Activated T-cell treated with anti-CD3 and anti-CD28 coated beads, Interleukin-2, amount 50 U/mL, for 48 hours (primary cell): ENCODE results near the gene CDC42EP4.

Source experiments
- DNase-seq, 2 experiments: peaks; one replicate each; pipeline ENCODE4 v3.0.0-alpha.2; 2020

CDC42EP4 gene, protein sequence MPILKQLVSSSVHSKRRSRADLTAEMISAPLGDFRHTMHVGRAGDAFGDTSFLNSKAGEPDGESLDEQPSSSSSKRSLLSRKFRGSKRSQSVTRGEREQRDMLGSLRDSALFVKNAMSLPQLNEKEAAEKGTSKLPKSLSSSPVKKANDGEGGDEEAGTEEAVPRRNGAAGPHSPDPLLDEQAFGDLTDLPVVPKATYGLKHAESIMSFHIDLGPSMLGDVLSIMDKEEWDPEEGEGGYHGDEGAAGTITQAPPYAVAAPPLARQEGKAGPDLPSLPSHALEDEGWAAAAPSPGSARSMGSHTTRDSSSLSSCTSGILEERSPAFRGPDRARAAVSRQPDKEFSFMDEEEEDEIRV

DNA sequence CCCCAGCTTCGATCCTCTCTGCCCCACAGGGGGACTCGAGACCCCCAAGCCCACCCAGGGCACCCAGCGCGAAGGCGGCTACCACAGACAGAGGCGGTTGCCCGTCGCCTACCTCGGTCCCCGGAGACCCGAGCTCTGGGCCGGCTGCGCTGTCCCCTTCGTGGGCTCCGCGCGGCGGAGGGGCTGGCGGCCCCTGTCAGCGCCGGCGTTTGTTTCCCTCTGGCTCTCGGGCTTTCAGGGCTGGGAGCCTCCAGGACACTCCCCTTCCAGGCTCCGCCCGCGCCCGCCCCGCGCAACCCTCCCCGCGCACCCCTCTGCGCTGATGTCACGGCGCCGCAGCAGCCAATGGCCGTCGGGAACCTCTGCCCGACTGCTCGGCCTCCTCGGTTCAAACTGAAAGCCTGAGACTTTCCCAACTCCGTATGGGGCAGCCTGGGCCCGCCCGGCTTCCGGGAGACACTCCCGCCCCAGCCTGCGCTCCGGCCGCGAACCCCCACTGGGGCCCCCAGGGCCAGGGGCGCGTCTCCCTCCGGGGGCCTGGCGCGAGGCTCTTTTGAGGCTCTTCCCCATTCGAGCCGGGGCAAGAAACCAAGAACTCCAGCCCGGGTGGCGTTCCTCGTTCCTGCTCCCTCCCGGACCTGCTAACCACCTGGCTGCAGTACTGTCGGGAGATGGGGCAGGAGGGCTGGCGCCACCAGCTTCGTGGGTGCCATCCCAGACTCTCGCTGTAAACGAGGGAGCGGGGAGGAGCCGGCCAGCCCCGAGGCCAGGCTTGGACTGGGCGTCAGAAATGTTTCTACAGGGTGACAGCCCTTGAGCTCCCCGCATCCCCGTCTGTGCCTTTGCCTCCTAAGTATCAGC is at the start of gene CDC42EP4:
Gene CDC42EP4, minus strand, starts transcription at position 221 of the 861 bp plus-strand sequence. CDS start 25,501 bp downstream, outside the sequence.
- peak; percentile 88 to 93 for DNase-seq

DNA sequence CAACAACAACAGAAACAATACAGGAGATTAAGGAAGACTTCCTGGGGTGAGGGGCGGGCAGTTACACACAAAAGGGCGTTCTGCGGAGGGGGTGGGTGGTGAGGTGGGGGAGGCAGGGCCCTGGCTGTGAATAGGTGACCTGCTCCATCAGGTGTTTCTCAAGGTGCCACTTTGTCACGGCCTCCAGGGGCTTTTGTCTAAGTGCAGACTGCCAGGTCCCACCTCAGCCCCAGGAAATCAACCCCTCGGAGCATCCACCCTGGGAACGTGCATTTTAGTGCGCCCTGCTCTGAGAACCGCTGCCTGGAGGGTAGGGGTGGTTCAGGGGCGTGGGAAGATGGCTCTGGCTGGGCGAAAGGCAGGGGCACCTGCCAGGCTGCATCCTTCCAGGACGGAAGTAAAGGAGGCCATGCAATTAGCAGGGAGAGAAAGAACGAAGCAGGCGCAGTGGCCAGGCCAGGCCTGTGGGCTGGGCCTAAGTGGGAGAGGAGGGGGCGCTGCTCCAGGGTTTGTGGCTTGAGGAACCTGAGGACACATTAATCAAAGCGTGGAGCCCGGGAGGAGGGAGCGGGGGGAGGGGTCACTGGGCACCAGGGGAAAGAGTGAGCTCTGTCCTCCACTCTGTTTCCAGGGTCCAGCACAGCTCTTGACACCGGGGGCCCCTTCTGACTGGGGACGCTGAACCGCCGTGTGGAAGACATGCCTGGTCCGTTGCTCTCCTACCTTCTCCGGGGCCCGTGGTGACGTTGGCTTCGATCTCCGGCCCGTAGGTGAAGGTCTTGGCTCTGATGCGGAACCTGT is 49.4 kb upstream of the CDC42EP4 start:
- DNase-seq: no peak

DNA sequence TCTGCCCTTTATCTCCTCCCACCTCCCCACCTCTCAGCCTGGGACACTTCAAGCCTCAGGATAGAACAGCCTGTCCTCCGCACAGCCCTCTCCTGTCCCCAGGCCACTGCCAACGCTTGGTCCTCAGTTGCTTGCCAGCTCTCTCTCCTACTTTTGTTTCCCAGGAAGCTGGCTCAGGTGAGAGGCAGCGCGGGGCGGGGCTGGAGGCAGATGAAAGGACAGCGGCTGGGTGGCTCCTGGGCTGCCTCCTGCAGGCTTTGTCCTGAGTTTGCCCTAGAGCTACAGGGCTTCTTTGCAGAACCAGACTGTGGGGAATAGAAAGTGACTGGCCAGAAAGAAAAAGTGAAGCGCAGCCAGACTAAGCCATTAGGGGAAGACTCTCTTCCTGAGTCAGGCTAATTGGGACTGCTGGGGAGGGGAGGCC is 48.2 kb upstream of the CDC42EP4 start:
- no peak for DNase-seq

DNA sequence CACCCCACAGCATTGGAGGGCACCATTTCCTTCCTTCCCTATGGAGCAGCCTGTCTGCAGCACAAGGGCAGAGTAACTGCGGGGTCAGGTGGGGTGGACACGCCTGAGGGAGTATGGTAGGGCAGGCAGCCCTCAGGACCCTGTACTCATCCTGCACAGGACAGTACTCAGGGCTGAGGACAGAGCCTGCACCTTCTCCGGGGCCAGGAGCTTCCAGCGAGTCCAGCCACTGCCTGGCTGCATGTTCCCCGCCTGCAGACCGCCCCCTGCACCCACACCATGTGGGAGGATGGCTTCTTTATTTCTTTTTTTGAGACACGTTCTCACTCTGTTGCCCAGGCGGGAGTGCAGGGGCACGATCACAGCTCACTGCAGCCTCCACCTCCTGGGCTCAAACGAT is 47.6 kb upstream of the CDC42EP4 start:
- no peak for DNase-seq

DNA sequence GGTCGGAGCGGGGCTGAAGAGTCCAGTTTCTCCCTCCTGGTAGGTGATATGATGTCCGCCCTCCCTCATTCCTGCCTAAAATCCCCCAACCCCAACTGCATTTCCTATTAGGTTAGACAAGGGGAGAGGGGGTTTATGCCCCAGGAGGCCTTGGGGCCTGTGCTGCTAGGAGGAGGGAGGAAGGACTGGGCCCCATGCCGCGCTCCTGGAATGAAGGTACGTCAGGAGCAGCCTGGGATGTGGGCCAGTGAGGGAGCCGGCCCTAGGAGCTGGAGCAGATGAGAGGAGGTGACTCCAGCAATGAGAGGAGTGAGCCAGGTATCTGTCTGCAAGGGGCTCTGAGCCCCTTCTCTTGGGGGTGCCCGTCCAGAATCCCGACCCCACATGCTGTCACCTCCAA is 46.9 kb upstream of the CDC42EP4 start:
- DNase-seq: no peak

DNA sequence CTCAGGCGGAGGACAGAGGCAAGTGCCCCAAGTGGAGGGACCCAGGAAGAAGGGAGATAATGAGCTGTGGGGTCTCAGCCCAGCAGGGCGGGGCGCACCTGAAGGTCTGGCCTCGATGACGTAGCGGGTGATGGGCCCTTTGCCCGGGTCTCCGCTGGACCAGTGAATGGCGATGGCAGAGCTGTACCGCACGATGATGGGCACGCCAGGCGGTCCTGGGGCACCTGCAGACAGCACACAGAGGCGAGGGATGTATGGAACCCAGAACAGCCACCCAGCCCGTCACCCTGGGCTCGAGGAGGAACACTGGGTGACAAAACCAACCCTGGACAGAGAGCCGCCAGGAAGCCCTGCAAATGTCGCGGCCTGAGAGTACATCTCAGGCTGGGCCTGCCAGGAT is 46.2 kb upstream of the CDC42EP4 start:
- DNase-seq: no peak

DNA sequence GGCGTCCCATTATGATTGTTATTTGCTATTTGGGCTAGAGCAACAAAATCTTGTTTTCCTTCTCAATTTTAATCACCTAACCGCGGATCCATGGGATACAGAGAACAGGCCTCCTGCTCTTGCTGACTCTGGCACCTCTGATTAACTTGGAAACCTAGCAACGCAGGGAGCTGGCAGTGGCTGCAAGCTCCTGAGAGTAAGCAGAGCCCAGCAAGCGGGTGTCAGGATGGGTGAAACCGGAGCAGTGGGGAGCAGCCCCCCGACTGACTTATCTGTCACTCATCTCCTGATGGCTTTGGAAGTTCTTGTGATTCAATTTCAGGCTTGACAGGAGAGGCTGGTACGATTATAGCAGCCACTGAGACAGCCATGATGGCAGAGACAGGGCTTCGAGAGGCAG is 45.5 kb upstream of the CDC42EP4 start:
- no peak for DNase-seq

DNA sequence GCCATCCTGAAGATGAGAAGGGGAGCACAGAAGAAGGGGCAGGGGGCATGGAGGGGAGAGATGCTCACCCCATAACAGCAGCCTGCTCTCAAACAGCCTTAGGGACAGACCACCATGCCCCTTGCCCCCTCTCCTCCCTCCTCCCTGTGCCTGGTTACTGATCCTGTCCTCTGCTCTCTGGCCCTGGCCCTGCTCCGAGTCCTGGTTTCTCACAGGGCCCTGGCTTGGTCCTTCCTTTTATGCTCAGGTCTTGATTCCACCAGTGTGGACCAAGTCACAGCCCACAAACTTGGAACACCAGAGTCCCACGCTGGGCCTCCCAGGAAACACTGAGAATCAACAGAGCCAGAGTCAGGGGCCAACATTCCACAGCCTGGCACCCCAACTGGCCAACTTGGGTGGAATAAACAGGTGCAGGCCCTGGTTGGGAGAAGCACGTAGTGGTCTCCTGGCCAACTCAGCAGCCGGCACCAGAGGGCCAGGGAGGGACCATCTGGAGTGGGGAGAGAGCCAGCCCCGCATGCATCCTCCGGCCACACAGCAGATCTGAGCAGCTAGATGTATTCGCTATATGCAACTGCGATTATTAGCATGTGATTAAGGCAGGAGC is 44.9 kb upstream of the CDC42EP4 start:
- DNase-seq: no peak

DNA sequence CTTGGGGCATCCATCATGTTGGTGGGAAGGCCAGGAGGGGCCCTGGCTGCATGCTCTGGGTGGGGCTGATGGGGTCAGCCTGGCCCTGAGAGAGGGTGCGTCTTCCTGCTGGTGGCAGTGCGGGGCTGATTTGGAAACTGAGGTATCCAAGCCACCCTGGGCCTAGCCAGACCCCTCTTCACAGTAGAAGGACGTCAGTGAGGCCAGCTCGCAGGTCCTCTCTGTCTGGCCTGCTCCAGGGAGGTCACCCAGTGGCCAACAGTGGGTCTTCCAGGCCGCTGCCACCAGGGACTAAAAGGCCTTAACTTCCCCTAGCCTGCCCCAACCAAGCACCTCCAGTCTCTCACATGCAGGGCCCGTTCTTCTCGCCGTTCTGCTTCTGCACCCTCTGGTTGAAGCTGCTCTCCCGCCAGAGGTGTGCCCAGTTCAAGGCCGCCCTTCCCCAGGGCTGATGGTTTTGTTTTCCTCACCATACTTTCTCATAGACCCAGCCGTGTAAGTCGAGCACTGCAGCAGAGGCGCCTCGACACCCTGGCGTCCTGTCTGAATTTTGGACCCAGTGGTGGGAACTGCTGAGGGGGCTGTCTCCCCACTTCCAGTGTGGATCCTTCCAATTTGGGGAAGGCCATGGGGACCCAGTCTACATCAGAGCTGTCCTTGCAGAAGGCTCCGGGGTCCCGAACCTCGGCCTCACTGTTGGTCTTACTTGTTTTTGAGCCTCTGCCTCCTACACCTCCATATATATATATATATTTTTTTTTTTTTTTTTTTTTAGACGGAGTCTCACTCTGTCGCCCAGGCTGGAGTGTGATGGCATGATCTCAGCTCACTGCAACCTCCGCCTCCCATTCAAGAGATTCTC is 42.9 kb upstream of the CDC42EP4 start:
- no peak for DNase-seq

DNA sequence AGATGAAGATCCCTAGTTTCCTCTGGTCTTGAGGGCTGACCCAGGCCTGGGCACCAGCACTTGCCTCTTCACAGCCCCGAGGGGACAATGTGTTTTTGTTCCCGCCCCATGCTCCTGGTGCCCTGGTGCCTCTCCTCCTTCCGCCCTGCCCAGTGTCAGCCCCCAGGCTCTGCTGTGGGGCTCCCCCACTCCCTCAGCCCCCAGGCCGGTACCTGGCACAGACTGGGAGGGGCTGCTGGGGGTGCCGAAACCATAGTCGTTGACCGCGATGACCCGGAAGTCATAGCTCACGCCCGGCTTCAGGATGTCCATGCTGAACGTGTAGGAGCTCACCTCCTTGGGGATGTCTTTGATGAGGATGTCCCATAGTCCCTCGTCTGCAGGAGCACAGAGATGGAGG is 40.5 kb upstream of the CDC42EP4 start:
- no peak for DNase-seq

DNA sequence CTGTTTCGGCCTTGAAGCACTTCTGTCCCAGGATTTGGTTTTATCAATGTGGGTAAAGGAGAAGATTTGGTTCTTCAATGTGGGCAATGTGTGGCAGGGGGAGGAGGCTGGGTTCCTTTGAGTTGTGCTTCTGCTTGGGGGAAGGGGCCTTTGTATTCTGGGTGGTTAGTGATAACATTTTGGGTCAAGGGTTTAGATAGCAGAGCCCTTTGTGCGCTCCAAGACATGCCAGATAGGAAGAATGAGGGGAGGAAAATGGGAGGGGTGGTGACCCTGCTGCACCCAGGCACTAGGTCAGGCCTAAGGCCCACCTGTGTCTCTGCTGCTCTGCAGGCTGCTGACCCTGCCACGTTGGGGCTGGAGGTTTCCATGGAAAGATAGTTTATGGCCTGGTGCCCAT is 40.0 kb upstream of the CDC42EP4 start:
- no peak for DNase-seq

DNA sequence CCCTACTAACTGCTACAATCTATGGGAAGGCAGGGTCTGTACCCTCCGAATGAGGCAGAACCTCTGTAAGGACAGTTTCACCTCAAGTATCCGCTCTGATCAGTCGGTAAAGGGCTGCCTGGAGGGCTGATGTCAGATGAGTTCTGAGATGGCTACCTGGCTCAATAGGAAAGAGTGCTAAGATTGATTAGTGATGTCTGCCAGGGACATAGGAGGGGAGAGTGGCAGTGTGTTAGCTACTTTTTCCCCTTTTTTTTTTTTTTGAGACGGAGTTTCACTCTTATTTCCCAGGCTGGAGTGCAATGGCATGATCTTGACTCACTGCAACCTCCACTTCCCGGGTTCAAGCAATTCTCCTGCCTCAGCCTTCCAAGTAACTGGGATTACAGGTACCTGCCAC is 39.1 kb upstream of the CDC42EP4 start:
- no peak for DNase-seq

DNA sequence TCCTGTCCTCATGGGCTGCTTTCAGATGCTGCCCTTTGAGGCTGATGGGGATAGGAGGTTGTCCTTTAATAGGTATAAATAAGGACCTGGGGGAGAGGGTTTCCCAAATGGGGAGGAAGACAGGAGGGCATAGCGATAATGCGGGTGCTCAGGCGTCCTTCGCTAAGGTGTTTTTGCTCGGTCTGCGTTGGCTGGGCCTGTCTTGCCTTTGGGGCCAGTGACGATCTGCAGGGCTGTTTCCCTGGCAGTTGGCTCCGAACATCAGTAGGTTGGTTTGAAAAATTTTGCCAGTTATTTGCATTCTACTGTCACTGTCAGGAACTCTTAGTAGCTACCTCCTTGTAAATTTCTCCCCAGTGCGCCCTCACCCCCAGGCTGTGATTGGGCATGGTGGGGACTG is 37.8 kb upstream of the CDC42EP4 start:
- DNase-seq: no peak

DNA sequence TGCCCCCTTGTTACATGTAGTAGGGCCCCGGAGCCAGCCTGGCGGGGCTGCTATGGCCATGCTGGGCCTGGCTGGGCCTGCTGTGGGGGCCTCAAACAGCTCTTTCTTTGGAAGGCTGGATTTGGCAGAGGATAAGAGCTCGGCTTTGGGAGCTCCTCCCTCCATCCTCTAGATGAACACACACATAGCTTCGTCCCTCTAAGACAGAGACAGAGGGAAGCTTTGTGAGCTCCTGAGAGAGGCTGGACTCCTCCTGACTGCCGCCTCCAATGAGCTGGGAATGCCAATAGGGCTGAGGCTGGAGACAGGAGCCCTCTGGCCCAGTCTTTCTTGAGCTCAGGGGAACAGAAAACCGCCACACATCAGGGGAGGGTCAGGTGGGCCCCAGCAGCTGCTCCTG is 37.3 kb upstream of the CDC42EP4 start:
- DNase-seq: no peak

DNA sequence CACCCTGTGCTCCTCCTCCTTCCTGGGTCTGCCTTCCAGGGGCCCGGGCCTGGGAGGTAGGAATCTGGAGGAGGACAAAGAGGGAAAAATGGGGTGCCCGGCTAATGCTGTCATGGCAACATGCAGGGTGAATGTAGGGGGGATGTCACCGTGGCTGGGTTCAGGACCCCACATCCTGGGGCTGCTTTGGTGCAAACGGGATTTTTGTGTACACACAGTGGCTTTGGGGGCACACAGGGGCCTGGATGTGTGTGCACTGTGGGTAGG is 37.0 kb upstream of the CDC42EP4 start:
- DNase-seq: no peak

DNA sequence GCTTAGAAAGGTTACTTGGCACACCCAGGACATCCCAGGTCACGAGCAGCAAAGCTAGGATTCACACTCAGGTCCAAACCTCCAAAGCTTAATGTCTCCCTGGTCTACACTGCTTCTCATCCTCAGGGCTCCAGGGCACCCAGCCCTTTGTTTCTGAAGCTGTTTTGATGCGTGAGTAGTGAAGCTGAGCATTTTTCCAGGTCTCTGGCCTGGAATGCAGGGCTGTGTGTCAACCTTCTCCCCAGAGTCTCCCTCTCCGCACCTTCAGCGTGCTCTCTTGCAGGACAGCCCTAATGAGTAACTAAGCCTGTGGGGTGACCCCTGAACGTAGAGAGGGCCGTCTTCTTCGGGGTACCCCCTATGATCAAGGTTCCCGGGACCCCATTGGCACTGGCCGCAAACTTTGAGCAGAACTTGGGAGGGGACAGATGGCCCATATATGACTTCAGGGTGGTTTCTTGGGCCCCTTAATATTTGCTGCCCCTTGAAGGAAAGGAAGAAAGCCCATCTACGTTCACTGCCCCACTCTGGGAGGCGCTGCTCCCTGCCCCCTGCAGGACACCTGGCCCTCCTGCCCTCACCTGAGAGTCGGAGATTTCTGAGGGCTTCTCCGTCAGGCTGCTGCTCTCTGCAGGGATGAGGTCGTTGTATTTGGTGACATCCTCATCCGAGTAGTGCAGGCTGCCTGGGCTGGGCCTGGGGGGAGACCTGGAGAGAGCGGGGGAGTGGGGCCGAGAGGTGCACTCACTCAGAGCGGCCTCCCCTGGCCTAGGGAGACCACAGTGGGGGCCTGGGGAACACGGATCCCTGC is 36.4 kb upstream of the CDC42EP4 start:
- DNase-seq: no peak

DNA sequence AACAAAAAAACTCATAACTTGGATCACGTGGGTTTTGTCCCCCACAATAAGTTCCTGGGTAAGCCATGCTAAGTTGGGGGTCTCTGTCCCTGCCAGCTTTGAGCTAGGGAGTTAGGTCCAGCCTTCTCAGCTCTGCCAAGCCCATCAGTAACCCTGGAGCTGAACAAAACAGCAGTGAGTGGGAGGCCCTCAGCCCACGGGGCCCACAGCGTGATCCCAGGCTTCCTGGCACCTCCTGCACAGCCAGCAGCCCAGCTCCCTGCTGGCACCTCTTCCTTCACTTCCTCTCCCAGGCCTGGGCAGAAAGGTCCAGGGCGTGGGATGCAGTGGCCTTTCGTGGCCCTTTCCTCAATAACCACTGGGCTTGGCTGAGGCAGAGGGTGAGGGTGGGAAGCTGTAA is 35.5 kb upstream of the CDC42EP4 start:
- DNase-seq: no peak

DNA sequence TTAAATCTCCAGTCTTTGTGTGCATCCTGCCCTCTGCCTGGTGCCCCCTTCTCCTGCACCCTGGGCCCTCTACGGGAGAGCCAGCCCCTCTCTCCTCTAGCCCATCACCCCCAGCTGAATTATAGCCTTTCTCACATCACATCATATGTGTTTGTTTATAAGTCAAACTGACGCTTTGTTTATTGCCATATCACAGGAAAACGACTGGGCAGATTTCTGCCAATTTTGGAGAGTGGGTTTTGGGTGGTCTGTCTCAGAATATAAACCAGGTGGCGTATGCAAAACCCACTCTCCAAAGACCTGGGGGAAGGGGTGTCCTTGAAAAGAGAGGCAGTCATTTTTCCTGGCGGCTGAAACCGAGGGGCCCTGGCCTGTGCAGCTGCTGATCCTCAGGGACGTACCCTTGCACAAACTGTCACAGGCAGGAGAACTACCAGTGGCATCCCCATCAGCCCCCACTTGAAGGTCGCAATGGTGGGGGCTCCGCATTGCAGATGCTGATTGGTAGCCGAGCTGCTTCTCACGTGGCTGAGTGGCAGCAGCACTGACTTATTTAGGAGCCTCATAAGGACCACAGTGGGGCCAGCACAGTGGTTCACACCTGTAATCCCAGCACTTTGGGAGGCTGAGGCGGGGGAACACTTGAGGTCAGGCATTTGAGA is 34.8 kb upstream of the CDC42EP4 start:
- DNase-seq: no peak

DNA sequence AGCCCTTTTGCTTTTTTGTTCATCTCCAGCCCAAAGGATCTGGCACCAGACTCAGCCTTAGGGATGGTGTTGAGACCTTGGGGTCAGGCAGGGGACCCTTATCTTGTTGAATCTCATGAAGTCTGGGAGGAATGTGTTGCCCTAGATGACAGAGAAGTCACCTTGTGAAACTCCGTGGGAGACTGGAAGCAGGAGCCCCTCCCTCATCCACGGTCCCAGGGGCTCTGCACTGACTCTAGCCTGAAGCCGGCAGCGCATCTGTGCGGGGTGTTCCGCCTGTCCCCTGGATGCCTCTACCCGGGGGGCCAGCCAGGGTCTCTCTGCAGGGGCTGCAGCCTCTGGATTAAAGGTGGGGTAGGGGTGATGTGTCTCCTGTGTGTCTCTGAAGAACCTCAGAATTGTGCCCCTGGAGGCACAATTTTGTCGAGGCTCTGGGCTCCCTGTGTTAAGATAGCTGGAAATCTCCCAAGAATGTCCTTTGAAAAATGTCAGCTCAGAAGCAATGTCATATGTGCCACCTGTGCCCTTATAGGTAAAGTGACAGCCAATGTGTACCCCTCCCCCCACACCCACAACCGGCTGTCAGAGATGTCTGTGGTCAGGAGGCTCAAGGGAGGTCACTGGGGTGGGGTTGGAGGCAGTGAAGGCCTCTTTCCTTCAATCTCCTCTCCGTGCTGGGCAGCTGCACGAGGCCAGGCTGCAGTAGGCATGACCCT is 32.1 kb upstream of the CDC42EP4 start:
- DNase-seq: no peak

DNA sequence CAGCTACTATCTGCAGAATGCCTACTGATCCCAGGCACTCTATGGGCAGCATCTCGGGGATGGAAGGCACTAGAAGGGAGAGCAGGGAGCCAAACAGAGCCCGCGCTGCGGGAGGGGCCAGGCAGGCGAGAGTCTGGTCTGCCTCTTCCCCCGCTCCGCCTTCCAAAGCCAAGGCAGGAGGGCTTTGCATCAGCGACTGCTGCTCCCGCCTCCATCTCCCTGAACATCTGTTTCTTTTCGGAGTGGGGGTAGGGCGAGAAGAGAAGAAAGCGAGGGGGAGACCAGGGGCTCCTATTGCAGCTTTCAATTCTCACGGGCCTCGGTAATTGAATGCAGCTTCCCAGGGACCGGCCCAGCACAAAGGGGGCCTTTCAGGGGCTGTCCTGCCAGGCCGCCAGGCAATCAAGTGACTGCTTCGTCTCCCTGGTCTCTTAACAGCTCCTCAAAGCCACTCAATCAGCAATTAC is 31.4 kb upstream of the CDC42EP4 start:
- no peak for DNase-seq
